Neural progenitor cell (in vitro differentiated cells): ENCODE data around the gene RHOV. TPM values are rescaled to one million over a fixed set of nuclear protein-coding genes. Genes with fewer than 3 reads are reported as not detected.

Experiments used
- DNase-seq: peaks from one replicate; pipeline ENCODE4 v3.0.0-alpha.2; 2016; ENCODE audit warnings: low spot score
- H2AFZ ChIP-seq: fragments of 200-600 bp; sonication (generic); replicated peaks from 2 replicates; pipeline ENCODE4 v1.6.1; 2016; ENCODE audit warnings: antibody characterized with exemption
- H3F3A ChIP-seq: fragments of 200-600 bp; sonication (generic); 2 replicates; pipeline ENCODE4 v1.6.1; 2016; ENCODE audit warnings: antibody characterized with exemption, low read depth
- H3K27ac ChIP-seq: fragments of 200-600 bp; sonication (generic); 2 replicates; pipeline ENCODE4 v1.5.1; 2016; ENCODE audit warnings: mild to moderate bottlenecking
- H3K27me3 ChIP-seq: fragments of 200-600 bp; sonication (generic); 2 replicates; pipeline ENCODE4 v1.6.1; 2016; ENCODE audit warnings: mild to moderate bottlenecking, moderate library complexity
- H3K36me3 ChIP-seq: fragments of 200-600 bp; sonication (generic); 2 replicates; pipeline ENCODE4 v1.5.1; 2016
- H3K4me1 ChIP-seq: fragments of 200-600 bp; sonication (generic); 2 replicates; pipeline ENCODE4 v1.6.1; 2016; ENCODE audit warnings: mixed run types
- H3K4me2 ChIP-seq: fragments of 200-600 bp; sonication (generic); 2 replicates; pipeline ENCODE4 v1.6.1; 2016
- H3K4me3 ChIP-seq: fragments of 200-600 bp; sonication (generic); 2 replicates; pipeline ENCODE4 v1.5.1; 2016
- H3K79me2 ChIP-seq: fragments of 200-600 bp; sonication (generic); 2 replicates; pipeline ENCODE4 v1.6.1; 2016; ENCODE audit warnings: low read depth
- H3K9ac ChIP-seq: fragments of 200-600 bp; sonication (generic); 2 replicates; pipeline ENCODE4 v1.6.1; 2016
- H3K9me3 ChIP-seq: fragments of 200-600 bp; sonication (generic); 2 replicates; pipeline ENCODE4 v1.5.1; 2016; ENCODE audit warnings: low read depth
- H4K20me1 ChIP-seq: fragments of 200-600 bp; sonication (generic); 2 replicates; pipeline ENCODE4 v1.6.1; 2016; ENCODE audit warnings: low read depth
- H3K27ac Mint-ChIP-seq: 3 replicates; pipeline ENCODE4 v1.8.0; 2021; ENCODE audit warnings: mixed read lengths
- H3K27me3 Mint-ChIP-seq: 2 replicates; pipeline ENCODE4 v1.8.0; 2022; ENCODE audit warnings: low read depth, mild to moderate bottlenecking, inconsistent platforms, moderate library complexity, mixed read lengths; ENCODE audit not compliant: insufficient read depth
- H3K36me3 Mint-ChIP-seq: 3 replicates; pipeline ENCODE4 v1.8.0; 2021; ENCODE audit warnings: mixed read lengths
- H3K4me1 Mint-ChIP-seq: 3 replicates; pipeline ENCODE4 v1.8.0; 2021; ENCODE audit warnings: mixed read lengths
- H3K4me3 Mint-ChIP-seq: 3 replicates; pipeline ENCODE4 v1.8.0; 2021; ENCODE audit warnings: mild to moderate bottlenecking, moderate library complexity, mixed read lengths
- H3K9me3 Mint-ChIP-seq: 3 replicates; pipeline ENCODE4 v1.8.0; 2020; ENCODE audit warnings: mixed read lengths
- CTCF ChIP-seq: fragments of 200-600 bp; sonication (generic); IDR thresholded peaks from 2 replicates; pipeline ENCODE4 v1.5.1; 2017; ENCODE audit warnings: antibody characterized with exemption, mild to moderate bottlenecking
- EZH2 ChIP-seq: fragments of 200-600 bp; sonication (generic); IDR thresholded peaks from 2 replicates; pipeline ENCODE4 v1.6.1; 2017; ENCODE audit warnings: antibody characterized with exemption, mild to moderate bottlenecking, moderate library complexity
- EZH2phosphoT487 ChIP-seq: fragments of 200-600 bp; sonication (generic); IDR thresholded peaks from 2 replicates; pipeline ENCODE4 v1.6.1; 2017; ENCODE audit warnings: antibody characterized with exemption
- total RNA-seq: library from RNA; depleted of rRNA; stranded (reverse); fragments of >200 nt; gene quantifications from 2 replicates; pipeline ENCODE4 v1.2.3, GENCODE V29; 2015; ENCODE audit warnings: low replicate concordance

The RHOV gene
- total RNA-seq, 1 donor from 2014 or later = not detected

- Histone ChIP-seq H4K20me1 (no peaks in the 10 kb centered on the region), H3K27ac (no peak overlapping the region), H2AFZ (no peak overlapping the region), H3K4me3 (no peak overlapping the region), H3F3A (peaks cover 9% of the 10 kb centered on the region), H3K27me3 (no peaks in the 10 kb centered on the region), H3K36me3 (no peaks in the 10 kb centered on the region), H3K4me2 (no peak overlapping the region), H3K4me1 (no peaks in the 10 kb centered on the region), H3K9ac (no peak overlapping the region), H3K79me2 (no peaks in the 10 kb centered on the region), H3K9me3 (no peaks in the 10 kb centered on the region)
- H3K4me3 Mint-ChIP-seq = no peak overlapping the region
- no peak for DNase-seq
- H3K9me3 Mint-ChIP-seq = no peaks in the 10 kb centered on the region
- no peak for TF ChIP-seq EZH2phosphoT487
- no peak for TF ChIP-seq CTCF
- no peak for TF ChIP-seq EZH2
- peaks cover 23% of the 10 kb centered on the region for H3K4me1 Mint-ChIP-seq
- peak overlapping the region; percentile 21 for H3K27ac Mint-ChIP-seq
- no peaks in the 10 kb centered on the region for H3K36me3 Mint-ChIP-seq
- peaks cover 7% of the 10 kb centered on the region for H3K27me3 Mint-ChIP-seq
Measured at GRCh38 chr15:40858706-40859105, 15.3 kb downstream of the RHOV start.

GRCh38 chr15:40857601-40858341 lies 16.3 kb downstream of the RHOV start:
- Histone ChIP-seq H3K9me3 (no peaks in the 10 kb centered on the region), H3K79me2 (no peaks in the 10 kb centered on the region), H3K36me3 (no peaks in the 10 kb centered on the region), H3K4me1 (no peaks in the 10 kb centered on the region), H3K27ac (no peak overlapping the region), H2AFZ (peak overlapping the region; percentile 80), H3K4me2 (no peak overlapping the region), H3K9ac (no peak overlapping the region), H3F3A (peaks cover 9% of the 10 kb centered on the region), H3K4me3 (no peak overlapping the region), H3K27me3 (no peaks in the 10 kb centered on the region), H4K20me1 (no peaks in the 10 kb centered on the region)
- TF ChIP-seq CTCF = peak; percentile 89
- TF ChIP-seq EZH2phosphoT487 = no peak
- H3K9me3 Mint-ChIP-seq = no peaks in the 10 kb centered on the region
- peak overlapping the region; percentile 33 for H3K4me3 Mint-ChIP-seq
- H3K4me1 Mint-ChIP-seq = peaks cover 23% of the 10 kb centered on the region
- H3K27me3 Mint-ChIP-seq = peaks cover 4% of the 10 kb centered on the region
- no peaks in the 10 kb centered on the region for H3K36me3 Mint-ChIP-seq
- DNase-seq = peak; percentile 72
- H3K27ac Mint-ChIP-seq = no peak overlapping the region

- Histone ChIP-seq H2AFZ (no peak overlapping the region), H3K4me1 (no peaks in the 10 kb centered on the region), H3K4me3 (no peak overlapping the region), H3K9ac (no peak overlapping the region), H3K27ac (no peak overlapping the region), H3K4me2 (no peak overlapping the region), H3K9me3 (no peaks in the 10 kb centered on the region), H4K20me1 (no peaks in the 10 kb centered on the region), H3K36me3 (no peaks in the 10 kb centered on the region), H3F3A (peaks cover 9% of the 10 kb centered on the region), H3K27me3 (no peaks in the 10 kb centered on the region), H3K79me2 (no peaks in the 10 kb centered on the region)
- Mint-ChIP-seq H3K27me3 (peaks cover 3% of the 10 kb centered on the region), H3K36me3 (no peaks in the 10 kb centered on the region), H3K4me3 (no peak overlapping the region), H3K4me1 (peaks cover 23% of the 10 kb centered on the region), H3K9me3 (no peaks in the 10 kb centered on the region), H3K27ac (no peak overlapping the region)
- DNase-seq = no peak
- TF ChIP-seq EZH2 = no peak
Measured at GRCh38 chr15:40856746-40857145, 17.3 kb downstream of the RHOV start.

GRCh38 chr15:40855706-40856234 lies 18.3 kb downstream of the RHOV start:
- no peaks in the 10 kb centered on the region for H3K36me3 ChIP-seq
- Mint-ChIP-seq H3K9me3 (no peaks in the 10 kb centered on the region), H3K36me3 (no peaks in the 10 kb centered on the region)

More at GRCh38 chr15:40855706-40856234, 18.3 kb downstream of the RHOV start:
- Histone ChIP-seq H3K9ac (no peak overlapping the region), H4K20me1 (no peaks in the 10 kb centered on the region), H3K4me3 (no peak overlapping the region), H3K27ac (no peak overlapping the region), H3K9me3 (no peaks in the 10 kb centered on the region), H3K4me1 (no peaks in the 10 kb centered on the region), H2AFZ (no peak overlapping the region), H3F3A (peaks cover 9% of the 10 kb centered on the region), H3K4me2 (no peak overlapping the region), H3K79me2 (no peaks in the 10 kb centered on the region), H3K27me3 (no peaks in the 10 kb centered on the region)
- TF ChIP-seq EZH2phosphoT487 (no peak), CTCF (no peak), EZH2 (no peak)
- DNase-seq = no peak
- H3K4me1 Mint-ChIP-seq = peaks cover 27% of the 10 kb centered on the region
- H3K27me3 Mint-ChIP-seq = peaks cover 3% of the 10 kb centered on the region
- H3K27ac Mint-ChIP-seq = no peak overlapping the region
- H3K4me3 Mint-ChIP-seq = no peak overlapping the region
